Stomach (tissue), 4 donors: ENCODE results near the gene PHLDB1.

ENCODE experiments used
- POLR2A ChIP-seq, 4 donors: fragments of 450-650 bp; IDR thresholded peaks; one replicate each; pipeline ENCODE4 v1.6.1; 2016; ENCODE audit warnings: antibody characterized with exemption in 4 of 4, control low read depth in 2 of 4, mild to moderate bottlenecking in 1 of 4, moderate library complexity in 1 of 4
- POLR2AphosphoS5 ChIP-seq, 3 donors: sonication (generic); formaldehyde crosslinking; IDR thresholded peaks; one replicate each; pipeline ENCODE4 v1.6.1; 2016; ENCODE audit warnings: antibody characterized with exemption in 3 of 3
- TF ChIP-seq, protein P1 (sequence below), 7 experiments: fragments of 450-650 bp in 4 of 7; fragments of 200-600 bp in 3 of 7; sonication (generic) in 3 of 7; IDR thresholded peaks; one replicate each; pipeline ENCODE4 v1.5.1; 2016 to 2019; ENCODE audit warnings: antibody characterized with exemption in 7 of 7, control low read depth in 2 of 7, mild to moderate bottlenecking in 1 of 7

DNA sequence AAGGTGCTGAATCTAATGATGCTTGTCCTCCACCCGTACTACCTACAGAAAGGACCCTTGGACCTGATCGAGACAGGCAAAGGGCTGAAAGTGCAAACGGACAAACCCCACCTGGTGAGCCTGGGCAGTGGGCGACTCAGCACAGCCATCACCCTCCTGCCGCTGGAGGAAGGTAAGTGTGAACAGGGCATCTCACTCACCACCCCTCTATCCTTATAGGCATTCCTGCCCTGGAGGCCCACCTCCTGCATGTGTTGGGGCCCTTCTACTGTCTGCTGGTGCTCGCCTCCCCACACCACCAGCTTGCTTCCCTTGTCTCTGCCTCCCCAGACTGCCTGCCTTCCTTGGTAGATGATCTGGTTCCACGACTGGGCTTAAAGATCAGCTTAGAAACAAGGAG is 7.1 kb downstream of the PHLDB1 start:
- TF ChIP-seq, protein P1, sequence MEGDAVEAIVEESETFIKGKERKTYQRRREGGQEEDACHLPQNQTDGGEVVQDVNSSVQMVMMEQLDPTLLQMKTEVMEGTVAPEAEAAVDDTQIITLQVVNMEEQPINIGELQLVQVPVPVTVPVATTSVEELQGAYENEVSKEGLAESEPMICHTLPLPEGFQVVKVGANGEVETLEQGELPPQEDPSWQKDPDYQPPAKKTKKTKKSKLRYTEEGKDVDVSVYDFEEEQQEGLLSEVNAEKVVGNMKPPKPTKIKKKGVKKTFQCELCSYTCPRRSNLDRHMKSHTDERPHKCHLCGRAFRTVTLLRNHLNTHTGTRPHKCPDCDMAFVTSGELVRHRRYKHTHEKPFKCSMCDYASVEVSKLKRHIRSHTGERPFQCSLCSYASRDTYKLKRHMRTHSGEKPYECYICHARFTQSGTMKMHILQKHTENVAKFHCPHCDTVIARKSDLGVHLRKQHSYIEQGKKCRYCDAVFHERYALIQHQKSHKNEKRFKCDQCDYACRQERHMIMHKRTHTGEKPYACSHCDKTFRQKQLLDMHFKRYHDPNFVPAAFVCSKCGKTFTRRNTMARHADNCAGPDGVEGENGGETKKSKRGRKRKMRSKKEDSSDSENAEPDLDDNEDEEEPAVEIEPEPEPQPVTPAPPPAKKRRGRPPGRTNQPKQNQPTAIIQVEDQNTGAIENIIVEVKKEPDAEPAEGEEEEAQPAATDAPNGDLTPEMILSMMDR (IDR thresholded peaks at IDR 0.05), result no peak
- TF ChIP-seq POLR2AphosphoS5 (IDR thresholded peaks at IDR 0.05), result no peak
- TF ChIP-seq POLR2A (IDR thresholded peaks at IDR 0.05), result no peak
